ENCODE data around the gene FOXD2.
A peak's percentile ranks its signal among the peaks of the same experiment; 100 is the strongest.

FOXD2 gene

DNA sequence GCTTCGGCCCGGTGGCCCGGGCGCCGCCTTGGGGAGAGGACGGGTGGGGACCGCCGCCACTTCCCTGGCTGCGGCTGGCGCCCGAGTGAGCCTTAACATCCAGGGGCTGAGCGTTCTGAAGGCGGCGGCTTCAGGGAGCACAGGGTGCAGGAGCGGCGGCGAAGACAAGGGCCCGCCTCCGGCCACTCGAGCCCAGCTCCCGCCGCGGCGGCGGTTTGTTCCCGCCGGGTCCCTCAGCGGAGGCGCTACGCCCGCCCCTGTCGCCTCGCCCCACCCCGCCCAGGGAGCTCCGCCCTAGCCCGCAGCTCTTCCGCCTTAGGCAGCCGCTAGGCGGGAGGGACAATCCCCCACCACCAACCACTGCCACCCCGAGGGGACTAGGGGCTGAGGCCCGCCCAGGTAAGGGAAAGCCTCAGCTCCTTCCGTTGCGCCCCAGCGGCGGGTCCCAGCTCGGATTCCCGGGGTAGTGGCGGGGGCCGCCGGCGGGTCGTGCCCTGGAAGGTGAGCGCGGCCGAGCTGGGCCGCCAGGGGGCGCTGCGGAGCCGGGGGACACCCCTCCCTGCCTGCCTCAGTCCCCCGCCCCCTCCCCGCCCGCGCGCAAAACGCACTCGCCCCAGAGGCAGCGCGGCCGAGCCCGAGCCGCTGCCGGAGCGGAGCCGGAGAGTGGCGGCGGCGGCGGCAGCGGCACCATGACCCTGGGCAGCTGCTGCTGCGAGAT, at the start of gene FOXD2:
Gene FOXD2, plus strand, starts transcription at position 598 of the 718 bp plus-strand sequence. Its CDS starts 92 bp downstream, at position 690.
- DNase-seq = peak; percentile 89 to 91

DNA sequence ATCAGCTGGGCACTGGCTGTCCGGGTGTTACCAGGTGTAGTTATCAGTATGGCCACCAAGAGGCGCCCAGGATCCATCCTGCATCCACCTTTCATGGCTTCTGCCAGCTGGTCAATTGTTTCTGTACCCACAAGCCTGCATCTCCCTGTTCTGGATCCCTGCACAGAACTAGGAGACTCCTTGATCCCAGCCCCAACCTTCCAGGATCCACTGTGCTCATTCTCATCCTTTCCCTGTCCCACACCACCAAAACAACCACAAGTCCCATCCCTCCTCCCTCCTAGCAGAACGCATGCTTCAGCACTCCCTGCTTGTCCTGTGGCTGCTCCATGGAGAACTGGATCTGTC, 49.0 kb upstream of the FOXD2 start:
- DNase-seq = peak; percentile 4 to 16

DNA sequence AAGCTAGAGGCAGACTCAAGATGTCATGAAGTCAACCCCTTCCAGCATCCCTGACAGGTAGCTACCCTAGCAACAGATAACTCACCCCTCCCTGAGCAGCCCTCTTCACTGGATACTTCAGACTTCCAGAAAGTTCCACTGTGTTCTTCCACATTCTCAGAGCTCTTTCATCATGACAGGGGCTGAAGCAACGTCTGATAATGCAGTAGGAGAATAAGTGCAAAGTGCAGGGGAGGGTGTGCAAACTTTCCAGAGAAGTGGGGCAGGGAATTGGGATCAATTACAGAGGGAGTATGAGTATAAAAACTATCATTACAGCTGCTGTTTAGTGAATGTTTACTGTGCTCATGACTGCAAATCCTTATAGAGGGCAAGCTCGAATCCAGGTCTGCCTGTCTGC, 48.1 kb upstream of the FOXD2 start:
- no peak for DNase-seq

DNA sequence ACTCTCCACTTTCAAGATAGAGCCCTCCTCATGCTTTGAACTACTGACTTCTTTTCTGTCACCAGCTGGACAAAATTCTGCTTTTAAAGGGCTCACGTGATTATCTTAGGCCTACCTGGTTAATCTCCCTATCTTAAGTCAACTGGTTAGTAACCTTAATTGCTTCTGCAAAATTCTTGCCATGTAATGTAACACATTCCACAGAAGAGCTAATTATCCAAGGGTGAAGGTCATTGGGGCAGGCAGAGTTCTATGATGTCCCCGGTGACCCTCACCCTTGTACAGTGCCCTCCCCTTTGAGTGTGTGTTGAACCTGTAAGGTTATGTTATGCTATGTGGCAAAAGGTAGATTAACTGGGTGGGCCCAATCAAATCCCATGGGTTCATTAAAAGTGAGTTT, 47.0 kb upstream of the FOXD2 start:
- DNase-seq = no peak

DNA sequence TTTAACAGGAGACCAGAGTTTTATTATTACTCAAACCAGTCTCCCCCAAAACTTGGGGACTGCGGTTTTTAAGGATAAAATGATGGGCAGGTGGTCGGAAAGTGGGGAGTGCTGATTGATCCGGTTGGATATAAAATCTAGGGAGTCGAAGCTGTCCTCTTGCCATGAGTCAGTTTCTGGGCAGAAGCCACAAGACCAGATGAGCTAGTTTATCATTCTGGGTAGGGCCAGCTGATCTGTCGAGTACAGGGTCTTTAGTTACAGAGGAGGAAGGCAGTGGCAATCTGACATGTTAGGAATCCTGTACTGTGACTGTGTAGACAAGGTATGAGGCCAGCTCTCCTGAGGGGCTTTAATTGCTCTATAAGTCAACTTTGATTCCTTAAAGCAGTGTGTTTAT, 44.7 kb upstream of the FOXD2 start:
- DNase-seq = no peak

DNA sequence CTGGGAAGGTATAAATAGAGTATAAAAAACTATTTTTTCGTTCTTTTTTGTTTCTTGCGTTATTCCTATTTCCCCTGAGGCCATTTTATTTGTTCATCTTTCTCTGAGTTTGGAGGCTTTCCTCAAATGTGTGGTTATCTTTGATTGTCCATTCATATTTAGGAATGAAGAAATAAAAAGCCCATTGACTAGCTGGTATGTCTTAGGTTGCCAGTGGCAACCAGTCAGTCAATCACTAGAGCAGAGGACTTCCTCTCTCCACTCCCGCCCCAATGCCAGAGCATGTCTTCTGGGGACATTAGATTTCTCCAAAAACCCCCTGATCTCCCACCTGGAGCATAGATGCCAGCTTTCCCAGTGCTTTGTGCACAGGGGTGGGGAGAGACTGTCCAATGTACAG, 42.4 kb upstream of the FOXD2 start:
- no peak for DNase-seq

DNA sequence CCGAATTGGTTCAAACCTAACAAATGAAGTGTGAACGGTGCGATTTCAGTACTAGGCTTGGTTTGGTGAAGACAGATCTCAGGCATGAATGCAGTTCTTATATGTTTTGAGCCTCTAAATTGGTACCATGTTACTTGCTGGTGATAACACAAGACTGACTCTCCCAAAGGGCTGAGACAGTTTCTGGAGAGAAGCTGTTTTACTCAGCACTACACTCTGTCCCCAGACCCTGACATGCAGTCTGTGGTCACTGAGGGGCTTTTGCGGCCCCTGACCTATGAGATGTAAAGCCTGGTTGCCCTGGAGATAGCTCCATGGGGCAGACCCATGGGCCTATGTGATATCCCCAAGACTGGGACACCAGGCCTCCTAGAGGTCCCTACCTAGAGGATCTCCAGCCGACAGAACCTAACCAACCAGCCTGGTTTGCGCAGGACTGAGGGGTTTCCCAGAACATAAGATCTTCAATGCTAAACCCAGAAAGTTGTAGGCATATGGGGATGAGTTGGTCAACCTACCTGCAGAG, 41.1 kb upstream of the FOXD2 start:
- DNase-seq = no peak

DNA sequence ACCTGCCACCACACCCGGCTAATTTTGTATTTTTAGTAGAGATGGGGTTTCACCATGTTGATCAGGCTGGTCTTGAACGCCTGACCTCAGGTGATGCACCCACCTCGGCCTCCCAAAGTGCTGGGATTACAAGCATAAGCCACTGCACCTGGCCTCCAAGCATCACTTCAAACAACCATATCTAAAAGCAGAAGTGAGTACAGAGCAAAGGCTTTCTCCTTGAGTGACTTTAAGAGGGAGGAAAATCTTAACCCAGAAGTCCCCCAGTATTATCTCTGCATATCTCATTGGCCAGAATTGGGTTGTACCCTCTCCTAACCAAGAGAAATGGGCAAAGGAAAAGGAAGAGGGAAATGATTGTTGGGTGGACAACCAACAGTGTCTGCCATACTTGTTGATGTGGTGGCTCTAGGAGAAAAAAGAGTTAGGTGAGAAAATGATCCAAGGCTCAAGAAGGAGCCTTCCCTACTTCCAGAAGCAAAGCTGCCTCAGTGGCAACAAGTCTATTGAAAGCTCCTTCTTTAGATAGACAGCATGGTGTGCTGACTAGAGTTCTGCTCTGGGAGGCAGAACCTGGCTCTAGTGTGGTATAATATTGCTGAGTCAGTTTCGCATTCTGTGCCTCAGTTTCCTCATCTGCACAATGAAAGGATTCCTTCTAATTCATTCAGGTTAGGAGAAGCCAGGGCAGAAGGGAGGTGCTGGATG, 38.6 kb upstream of the FOXD2 start:
- no peak for DNase-seq

DNA sequence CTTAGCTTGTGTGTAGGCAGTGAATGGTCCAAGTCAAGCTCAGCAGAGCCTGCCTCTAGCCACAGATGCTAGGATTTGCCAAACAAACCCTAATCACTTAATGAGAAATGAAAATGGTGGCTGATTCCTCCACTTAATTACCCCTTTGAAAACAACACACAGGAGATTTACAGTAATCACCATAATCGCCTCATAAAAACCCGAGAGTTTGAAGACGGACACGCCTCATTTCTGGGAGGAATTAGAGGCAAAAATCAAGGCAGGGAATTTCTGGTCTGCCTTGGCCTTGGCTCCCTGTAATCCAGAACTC, 38.0 kb upstream of the FOXD2 start:
- DNase-seq = no peak

DNA sequence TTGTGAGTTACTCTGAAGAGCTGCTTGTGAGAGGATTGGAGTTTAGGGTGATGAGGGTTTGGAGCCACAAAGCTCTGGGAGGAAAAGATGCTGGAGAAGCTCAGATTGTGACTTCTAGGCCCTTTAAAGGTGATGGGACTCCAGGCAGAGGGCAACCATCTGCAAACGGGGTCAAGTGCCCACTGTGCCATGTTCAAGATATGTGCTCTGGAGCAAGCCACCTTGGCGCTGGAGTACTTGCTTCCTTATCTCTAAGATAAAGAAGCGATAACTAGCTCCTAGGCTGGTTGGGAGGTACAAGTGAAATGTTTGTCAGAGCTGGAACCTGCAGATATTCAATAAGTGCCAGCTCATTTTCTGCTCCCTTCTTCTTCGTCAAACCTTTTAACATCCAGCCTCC, 36.1 kb upstream of the FOXD2 start:
- DNase-seq = no peak

DNA sequence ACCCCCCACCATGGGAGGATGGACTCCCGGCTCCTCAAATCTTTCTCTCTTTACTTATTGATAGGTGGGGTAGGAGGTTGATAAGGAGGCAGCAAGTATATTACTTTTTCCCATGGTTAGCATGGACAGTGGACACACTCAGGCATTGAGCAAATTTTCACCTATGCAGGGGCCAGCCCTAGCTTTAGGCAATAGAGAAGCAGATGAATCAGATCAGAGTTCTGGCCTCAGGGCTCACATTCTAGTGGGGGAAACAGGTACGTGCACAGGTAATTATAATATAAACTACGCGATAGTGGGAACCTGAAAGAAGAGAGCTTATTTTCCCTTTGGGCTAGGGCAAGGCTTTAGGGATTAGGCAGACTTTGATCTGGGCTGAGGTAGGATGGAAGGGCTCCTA, 35.3 kb upstream of the FOXD2 start:
- no peak for DNase-seq

DNA sequence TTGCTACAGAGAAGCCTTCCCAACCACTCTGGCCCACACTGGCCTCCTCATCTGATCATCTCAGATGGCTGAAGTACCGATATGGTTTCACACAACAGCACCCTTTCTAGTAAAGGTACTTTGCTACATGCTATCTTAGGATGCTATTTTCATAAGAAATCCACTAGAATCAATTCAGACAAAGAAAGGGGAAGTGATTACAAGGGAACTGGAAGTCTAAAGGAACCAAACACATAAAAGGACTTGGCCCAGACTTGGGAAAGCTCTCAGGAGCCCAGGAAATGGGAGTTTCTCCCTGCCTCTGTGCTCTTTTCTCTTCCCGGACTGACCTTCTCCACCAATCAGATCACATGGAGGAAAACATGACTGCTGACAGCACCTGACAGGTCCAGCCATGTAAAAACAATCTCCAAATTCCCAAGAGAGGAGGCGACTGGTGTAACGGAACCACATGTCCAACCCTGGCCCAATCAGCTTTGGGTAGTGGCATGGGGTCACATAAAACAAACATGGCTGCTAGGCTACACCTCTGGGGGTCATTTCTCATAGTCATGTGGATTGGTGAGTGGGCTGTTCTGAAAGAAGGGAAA, 34.4 kb upstream of the FOXD2 start:
- DNase-seq = no peak

DNA sequence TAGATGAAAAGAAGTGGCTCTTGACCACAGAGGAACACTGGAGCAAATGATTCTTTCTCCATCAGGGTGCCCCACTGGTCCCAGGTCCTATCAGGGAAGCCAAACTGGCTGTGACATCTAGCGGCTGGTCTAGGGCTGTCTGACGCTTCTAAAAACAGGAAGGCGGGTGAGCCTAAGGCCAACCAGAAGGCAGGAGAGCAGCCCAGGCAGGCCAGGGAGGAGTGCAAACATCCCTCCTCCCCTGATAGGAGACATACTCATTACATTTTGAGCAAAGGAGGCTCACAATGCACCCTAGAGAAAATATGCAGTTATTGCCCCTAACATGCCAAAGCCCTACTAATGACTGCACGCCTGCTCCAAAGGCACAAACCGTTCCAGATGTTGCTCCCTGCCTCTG, 32.1 kb upstream of the FOXD2 start:
- no peak for DNase-seq

DNA sequence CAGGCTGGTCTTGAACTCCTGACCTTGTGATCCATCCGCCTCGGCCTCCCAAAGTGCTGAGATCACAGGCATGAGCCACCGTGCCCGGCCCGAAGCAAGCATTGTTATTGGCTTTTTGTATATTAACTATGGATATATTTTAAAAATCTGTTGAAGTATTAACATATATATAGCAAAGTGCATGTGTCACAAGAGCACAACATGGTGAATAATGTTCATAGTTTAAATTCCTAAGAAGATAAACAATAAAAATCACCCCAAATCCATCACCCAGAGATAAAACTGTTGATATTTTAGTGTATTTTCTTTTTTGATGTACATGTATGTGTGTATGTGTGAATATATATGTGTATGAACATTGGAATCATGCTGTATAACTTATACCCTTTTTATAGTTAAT, 30.9 kb upstream of the FOXD2 start:
- DNase-seq = no peak

DNA sequence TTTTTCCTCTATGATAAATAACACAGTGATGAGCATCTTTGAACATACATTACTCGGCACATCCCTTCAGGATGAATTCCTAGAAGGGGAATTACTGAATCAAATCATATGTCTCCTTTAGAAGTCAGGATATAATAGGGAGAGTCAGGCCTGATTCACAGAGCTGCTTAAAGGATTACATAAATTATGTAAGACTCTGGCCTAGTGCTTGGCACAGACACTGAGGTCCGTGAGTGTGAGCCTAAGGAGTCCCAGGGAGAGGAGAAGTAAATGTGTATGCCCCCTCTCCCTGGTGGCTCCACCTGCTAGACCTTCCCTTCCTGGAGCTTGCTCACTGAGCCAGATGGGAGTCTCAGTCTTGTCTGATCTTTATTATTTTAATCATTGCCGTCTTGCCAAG, 30.4 kb upstream of the FOXD2 start:
- no peak for DNase-seq

DNA sequence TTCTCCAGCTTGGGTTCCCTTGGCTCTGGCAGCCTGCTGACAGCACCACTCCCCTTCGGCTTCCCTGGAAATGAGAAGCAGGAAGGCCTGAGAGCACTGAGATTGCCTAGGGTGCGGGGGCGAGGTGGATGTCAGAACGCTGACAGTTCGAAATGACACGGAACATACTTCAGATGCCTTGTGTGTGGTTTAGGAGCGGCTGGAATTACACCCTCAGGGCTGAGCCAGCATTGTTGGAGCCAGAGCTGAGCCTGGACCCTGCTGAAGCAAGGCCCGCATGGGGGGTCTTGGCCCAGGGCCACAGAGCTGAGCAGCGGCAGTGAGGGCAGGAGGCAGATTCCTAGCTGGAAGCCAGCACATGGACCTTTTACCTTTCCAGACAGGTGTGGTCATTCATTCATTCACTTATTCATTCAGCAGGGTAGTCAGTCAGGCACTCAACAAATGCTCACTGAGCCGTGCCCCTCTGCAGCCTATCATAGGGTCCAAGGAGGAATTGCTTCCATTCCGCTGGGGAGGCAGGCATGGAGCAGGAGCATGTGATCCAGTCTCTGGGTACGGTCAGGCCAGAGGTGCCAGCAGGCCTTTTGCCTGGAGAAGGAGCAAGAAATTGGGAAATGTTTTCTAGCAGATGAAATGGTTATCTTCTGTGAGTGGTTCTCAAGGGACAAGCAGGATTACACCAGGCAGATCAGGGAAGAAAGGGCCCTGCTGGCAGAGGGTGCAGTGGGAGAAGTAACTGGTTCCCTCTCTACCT, 28.4 kb upstream of the FOXD2 start:
- DNase-seq = no peak

DNA sequence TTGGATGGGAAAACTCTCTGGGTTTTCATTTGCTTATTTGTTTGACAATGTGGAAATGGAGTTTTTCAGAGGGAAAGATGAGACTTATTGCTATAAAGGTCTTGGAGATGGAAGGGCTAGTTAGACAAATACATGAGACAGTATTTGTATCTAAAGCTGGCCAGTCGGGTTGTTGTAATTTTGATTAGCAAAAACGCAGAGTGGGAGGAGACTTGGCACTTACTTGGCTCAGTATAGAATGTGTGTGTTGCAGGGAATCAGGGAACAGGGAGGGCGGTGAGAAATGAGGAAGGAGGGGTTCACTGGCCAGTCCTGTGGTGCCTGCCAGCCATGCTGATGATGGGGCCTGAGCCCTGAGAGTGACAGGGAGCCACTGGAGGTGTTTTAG, 27.8 kb upstream of the FOXD2 start:
- DNase-seq = no peak

DNA sequence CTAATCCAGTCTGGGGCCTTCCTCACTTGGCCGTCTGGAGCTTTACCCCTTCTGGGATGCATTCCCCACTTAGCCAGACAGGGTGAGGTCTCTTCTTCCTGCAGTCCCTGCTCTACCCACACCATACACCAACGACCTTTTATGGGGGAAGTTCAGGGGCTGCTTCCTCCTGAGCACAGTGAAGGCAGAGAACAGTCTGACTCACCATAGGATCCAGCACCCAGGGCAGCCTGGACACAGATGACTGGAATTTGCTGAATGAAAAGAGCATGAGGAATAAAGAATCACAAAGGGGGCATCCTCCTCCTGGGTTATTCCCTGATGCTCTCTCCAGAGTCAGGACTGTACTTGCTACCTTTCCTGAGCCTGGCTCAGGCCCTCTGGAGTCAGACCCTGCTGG, 26.4 kb upstream of the FOXD2 start:
- no peak for DNase-seq

DNA sequence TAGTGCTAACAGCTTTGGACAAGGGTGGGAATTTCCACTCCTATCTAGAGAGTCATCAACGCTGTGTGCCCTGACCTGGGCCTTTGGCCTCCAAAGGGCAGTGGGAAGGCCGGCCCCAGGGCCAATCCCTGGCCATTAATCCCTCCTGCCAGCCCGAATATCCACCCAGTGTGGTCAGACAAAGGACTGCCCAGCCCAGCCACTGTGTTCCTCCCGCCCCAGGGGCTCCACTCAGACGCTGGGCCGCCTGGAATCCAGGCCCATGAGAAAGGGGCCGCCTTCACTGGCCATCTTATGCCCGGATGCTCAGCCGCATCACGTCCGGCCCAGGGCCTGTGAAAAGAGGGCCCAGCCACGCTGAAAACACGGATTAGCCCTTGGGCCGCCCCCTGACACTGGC, 25.4 kb upstream of the FOXD2 start:
- no peak for DNase-seq

DNA sequence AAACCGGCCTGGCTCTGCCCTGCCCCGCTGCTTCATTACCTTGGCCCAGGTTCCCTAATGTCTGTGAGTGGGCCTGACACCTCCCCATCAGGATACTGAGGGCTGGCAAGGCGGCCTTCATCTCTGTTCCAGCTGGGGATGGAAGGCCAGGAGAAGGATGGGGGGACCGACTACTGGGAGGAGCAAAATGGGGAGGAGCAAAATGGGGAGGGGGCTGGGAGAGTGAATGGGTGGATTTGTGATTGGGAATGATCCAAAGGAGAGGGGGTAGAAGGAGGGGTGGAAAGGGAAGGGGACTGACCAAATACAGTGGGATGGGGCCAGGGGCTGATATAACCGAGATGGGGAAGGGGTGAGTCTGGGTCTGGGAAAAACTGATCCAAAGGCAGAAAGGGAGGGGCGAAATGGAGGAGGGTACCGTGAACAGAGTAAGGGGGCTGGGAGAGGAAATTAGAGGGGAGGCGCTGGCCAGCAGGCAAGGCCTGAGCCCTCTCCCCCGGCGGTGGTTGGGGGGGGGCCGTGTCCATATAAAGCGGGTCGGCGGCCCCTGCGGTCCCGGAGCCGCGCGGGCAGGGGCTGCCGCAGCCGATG, 22.0 kb upstream of the FOXD2 start, which contains the start of gene FOXE3:
Gene FOXE3, plus strand, starts transcription at position 558 of the 591 bp plus-strand sequence. Its CDS starts 31 bp downstream, at position 589.
- no peak for DNase-seq

DNA sequence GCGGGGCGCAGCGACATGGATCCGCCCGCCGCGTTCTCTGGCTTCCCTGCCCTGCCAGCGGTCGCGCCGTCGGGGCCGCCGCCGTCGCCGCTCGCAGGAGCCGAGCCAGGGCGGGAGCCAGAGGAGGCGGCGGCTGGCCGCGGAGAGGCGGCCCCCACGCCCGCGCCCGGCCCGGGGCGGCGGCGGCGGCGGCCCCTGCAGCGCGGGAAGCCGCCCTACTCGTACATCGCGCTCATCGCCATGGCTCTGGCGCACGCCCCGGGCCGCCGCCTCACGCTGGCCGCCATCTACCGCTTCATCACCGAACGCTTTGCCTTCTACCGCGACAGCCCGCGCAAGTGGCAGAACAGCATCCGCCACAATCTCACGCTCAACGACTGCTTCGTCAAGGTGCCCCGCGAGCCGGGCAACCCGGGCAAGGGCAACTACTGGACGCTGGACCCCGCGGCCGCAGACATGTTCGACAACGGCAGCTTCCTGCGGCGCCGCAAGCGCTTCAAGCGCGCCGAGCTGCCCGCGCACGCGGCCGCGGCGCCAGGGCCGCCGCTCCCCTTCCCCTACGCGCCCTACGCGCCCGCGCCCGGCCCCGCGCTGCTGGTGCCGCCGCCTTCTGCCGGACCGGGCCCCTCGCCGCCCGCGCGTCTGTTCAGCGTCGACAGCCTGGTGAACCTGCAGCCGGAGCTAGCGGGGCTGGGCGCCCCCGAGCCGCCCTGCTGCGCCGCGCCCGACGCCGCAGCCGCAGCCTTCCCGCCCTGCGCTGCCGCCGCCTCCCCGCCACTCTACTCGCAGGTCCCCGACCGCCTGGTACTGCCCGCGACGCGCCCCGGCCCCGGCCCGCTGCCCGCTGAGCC, 21.3 kb upstream of the FOXD2 start:
- no peak for DNase-seq
